HG03196 (cell line): ENCODE data around the gene ERAP2.
"Not testable (repeated sequence)": the region's sequence is repeated elsewhere in the genome, so short reads cannot be mapped to it uniquely, and the experiment has no call there.

Experiments used
- ATAC-seq: cut with Tn5 transposase; IDR thresholded peaks from one replicate; pipeline ENCODE4 v1.9.1; 2021; ENCODE audit not compliant: unreplicated experiment

ERAP2 gene

GRCh38 chr5:96861076-96861475 is 15.2 kb upstream of the ERAP2 start:
- peak; percentile 76 for ATAC-seq

- no peak for ATAC-seq
Observed at GRCh38 chr5:96863114-96863513, 13.2 kb upstream of the ERAP2 start.

- ATAC-seq: no peak
Observed at GRCh38 chr5:96863949-96864584, 12.2 kb upstream of the ERAP2 start.

GRCh38 chr5:96864922-96865530 is 11.3 kb upstream of the ERAP2 start:
- no peak for ATAC-seq

GRCh38 chr5:96868603-96869371 is 7.5 kb upstream of the ERAP2 start:
- ATAC-seq: peak; percentile 66

- ATAC-seq: no peak
Observed at GRCh38 chr5:96869372-96869641, 7.0 kb upstream of the ERAP2 start.

GRCh38 chr5:96870094-96871026 is 5.9 kb upstream of the ERAP2 start:
- ATAC-seq: peak; percentile 73

GRCh38 chr5:96871027-96871399 is 5.3 kb upstream of the ERAP2 start:
- no peak for ATAC-seq

- ATAC-seq: no peak
Observed at GRCh38 chr5:96871686-96872085, 4.6 kb upstream of the ERAP2 start.

GRCh38 chr5:96873449-96873848 is 2.9 kb upstream of the ERAP2 start:
- no peak for ATAC-seq

- no peak for ATAC-seq
Observed at GRCh38 chr5:96874631-96875030, 1.7 kb upstream of the ERAP2 start.

GRCh38 chr5:96875791-96876291 is 459 bp upstream of the ERAP2 start:
- no peak for ATAC-seq

- not testable (repeated sequence) for ATAC-seq
Observed at GRCh38 chr5:96876977-96877469, 723 bp downstream of the ERAP2 start.

GRCh38 chr5:96879665-96880064 is 3.4 kb downstream of the ERAP2 start:
- no peak for ATAC-seq

- no peak for ATAC-seq
Observed at GRCh38 chr5:96880444-96881164, 4.3 kb downstream of the ERAP2 start.

GRCh38 chr5:96881511-96882115 is 5.3 kb downstream of the ERAP2 start:
- no peak for ATAC-seq

- no peak for ATAC-seq
Observed at GRCh38 chr5:96883871-96884270, 7.6 kb downstream of the ERAP2 start.

GRCh38 chr5:96884995-96885394 is 8.7 kb downstream of the ERAP2 start:
- no peak for ATAC-seq

- peak; percentile 81 for ATAC-seq
Observed at GRCh38 chr5:96885518-96886338, 9.4 kb downstream of the ERAP2 start.
